Measurements from ENCODE around the gene CCDC40.
A peak's percentile ranks its signal among the peaks of the same experiment; 100 is the strongest.

Gene CCDC40

GRCh38 chr17:80110447-80110812, 74.0 kb downstream of the CCDC40 start:
- no peak for FAIRE-seq
- DNase-seq (ENCODE audit: insufficient read length, low spot score), result no peak
- TF ChIP-seq CTCF (IDR thresholded peaks at IDR 0.05; ENCODE audit: insufficient read depth, missing control alignments), result no peak

GRCh38 chr17:80110927-80111701, 74.7 kb downstream of the CCDC40 start:
- peak; percentile 56 for DNase-seq (ENCODE audit: insufficient read length, low spot score)
- no peak for FAIRE-seq
- TF ChIP-seq CTCF (IDR thresholded peaks at IDR 0.05; ENCODE audit: insufficient read depth, missing control alignments), result no peak

- FAIRE-seq (no peak), DNase-seq (ENCODE audit: insufficient read length, low spot score) (no peak)
- TF ChIP-seq CTCF (IDR thresholded peaks at IDR 0.05; ENCODE audit: insufficient read depth, missing control alignments), result no peak
These were observed 75.4 kb downstream of the CCDC40 start for GRCh38 chr17:80111702-80112470.

- TF ChIP-seq CTCF (IDR thresholded peaks at IDR 0.05; ENCODE audit: insufficient read depth, missing control alignments), result no peak
- FAIRE-seq, result no peak
- no peak for DNase-seq (ENCODE audit: insufficient read length, low spot score)
These were observed 76.1 kb downstream of the CCDC40 start for GRCh38 chr17:80112471-80113032.

- FAIRE-seq (no peak), DNase-seq (ENCODE audit: insufficient read length, low spot score) (no peak)
- TF ChIP-seq CTCF (IDR thresholded peaks at IDR 0.05; ENCODE audit: insufficient read depth, missing control alignments), result no peak
These were observed 76.6 kb downstream of the CCDC40 start for GRCh38 chr17:80113033-80113484.

GRCh38 chr17:80114758-80115157, 78.3 kb downstream of the CCDC40 start:
- TF ChIP-seq CTCF (IDR thresholded peaks at IDR 0.05; ENCODE audit: insufficient read depth, missing control alignments), result no peak
- DNase-seq (ENCODE audit: insufficient read length, low spot score) (no peak), FAIRE-seq (no peak)
